Fibroblast of pulmonary artery (primary cell): ENCODE data around the gene PHTF1.
"Not testable (repeated sequence)": the region's sequence is repeated elsewhere in the genome, so short reads cannot be mapped to it uniquely, and the experiment has no call there.

Experiments used
- DNase-seq: peaks from one replicate; pipeline ENCODE4 v3.0.0-alpha.2; 2010; ENCODE audit warnings: low read depth
- H3K4me3 ChIP-seq: replicated peaks from 2 replicates; pipeline ENCODE4 v1.5.1; 2011; ENCODE audit warnings: low read depth, mild to moderate bottlenecking, control low read depth, low read length, moderate library complexity
- TF ChIP-seq, protein P1 (sequence below): IDR thresholded peaks from 2 replicates; pipeline ENCODE4 v1.5.1; 2011; ENCODE audit warnings: mild to moderate bottlenecking, control low read depth, low read length, inconsistent platforms; ENCODE audit errors: missing control alignments

Gene PHTF1

DNA sequence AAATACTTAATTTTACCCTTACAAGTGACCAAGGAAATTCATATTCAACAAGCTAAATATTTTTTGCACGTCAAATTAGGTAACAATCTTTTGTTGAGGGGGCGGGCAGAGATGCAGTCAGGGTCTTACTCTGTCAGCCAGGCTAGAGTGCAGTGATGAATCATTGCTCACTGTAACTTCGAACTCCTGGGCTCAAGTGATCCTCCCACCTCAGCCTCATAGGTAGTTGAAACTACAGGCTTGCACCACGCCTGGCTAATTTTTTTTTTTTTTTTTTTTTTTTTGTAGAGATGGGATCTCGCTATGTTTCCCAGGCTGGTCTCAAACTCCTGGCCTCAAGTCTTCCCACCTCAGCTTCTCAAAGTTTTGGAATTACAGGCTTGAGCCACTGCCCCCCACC lies 26.5 kb downstream of the PHTF1 start:
- no peak overlapping the region for H3K4me3 ChIP-seq
- DNase-seq, result no peak
- TF ChIP-seq, protein P1, sequence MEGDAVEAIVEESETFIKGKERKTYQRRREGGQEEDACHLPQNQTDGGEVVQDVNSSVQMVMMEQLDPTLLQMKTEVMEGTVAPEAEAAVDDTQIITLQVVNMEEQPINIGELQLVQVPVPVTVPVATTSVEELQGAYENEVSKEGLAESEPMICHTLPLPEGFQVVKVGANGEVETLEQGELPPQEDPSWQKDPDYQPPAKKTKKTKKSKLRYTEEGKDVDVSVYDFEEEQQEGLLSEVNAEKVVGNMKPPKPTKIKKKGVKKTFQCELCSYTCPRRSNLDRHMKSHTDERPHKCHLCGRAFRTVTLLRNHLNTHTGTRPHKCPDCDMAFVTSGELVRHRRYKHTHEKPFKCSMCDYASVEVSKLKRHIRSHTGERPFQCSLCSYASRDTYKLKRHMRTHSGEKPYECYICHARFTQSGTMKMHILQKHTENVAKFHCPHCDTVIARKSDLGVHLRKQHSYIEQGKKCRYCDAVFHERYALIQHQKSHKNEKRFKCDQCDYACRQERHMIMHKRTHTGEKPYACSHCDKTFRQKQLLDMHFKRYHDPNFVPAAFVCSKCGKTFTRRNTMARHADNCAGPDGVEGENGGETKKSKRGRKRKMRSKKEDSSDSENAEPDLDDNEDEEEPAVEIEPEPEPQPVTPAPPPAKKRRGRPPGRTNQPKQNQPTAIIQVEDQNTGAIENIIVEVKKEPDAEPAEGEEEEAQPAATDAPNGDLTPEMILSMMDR, result no peak

DNA sequence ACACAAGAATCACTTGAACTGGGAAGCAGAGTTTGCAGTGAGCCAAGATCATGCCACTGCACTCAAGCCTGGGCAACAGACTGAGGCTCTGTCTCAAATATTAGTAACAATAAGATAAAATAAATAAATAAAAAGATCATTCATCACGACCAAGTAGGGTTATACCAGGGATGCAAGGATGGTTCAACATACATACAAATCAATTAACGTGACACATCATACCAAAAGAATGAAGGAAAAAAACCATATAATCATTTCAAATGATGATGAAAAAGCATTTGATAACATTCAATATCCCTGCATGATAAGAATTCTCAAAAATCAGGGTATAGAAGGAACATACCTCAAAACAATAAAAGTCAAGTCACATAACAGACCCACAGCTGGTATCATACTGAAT lies 38.3 kb downstream of the PHTF1 start:
- DNase-seq, result no peak
- H3K4me3 ChIP-seq, result no peak overlapping the region
- TF ChIP-seq, protein P1, result no peak

DNA sequence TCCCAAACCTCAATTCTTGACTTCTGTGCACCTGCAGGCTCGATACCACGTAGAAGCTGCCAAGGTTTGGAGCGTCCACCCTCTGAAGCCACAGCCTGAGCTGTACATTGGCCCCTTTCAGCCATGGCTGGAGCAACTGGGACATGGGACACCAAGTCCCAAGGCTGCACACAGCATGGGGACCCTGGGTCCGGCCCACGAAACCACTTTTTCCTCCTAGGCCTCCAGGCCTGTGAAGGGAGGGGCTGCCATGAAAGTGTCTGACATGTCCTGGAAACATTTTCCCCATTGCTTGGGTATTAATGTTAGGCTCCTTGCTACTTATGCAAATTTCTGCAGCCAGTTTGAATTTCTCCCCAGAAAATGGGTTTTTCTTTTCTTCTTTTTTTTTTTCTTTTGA lies 40.7 kb downstream of the PHTF1 start:
- not testable (repeated sequence) for DNase-seq, H3K4me3 ChIP-seq

DNA sequence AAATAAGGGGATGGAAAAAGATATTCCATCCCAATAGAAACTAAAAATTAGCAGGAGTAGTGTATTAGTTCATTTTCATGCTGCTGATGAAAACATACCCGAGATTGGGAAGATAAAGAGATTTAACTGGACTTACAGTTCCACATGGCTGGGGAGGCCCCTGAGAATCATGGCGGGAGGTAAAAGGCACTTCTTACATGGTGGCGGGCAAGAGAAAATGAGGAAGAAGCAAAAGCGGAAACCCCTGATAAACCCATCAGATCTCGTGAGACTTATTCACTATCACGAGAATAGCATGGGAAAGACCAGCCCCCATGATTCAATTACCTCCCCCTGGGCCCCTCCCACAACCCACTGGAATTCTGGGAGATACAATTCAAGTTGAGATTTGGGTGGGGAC lies 41.8 kb downstream of the PHTF1 start:
- DNase-seq, H3K4me3 ChIP-seq: not testable (repeated sequence)

DNA sequence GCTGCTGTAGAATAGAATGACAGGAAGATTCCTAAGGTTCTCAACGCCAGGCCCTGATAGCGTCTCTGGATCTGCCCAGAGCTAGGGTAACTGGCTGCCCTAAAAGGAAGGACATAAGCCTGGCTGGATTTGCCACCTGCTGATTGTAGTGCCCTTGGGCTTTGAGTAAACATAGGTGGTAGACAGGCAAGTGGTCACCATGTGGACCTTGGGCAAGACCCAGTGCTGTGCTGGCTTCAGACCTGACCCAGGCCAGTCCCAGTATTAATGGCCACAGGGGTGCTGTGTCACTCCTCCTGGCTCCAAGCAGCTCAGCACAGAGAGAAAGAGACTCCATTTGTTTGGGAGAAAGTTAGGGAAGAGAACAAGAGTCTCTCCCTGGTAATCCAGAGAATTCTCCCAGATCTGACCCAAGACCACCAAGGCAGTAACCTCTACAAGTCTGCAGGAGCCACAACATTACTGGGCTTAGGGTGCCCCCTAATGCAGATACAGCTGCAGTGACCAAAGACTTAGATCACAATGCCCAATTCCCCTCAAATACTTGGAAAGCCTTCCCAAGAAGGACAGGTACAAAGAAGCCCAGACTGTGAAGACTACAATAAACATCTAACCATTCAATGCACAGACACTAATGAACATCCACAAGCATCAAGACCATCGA lies 44.5 kb downstream of the PHTF1 start:
- TF ChIP-seq, protein P1, result no peak
- no peak overlapping the region for H3K4me3 ChIP-seq
- no peak for DNase-seq

DNA sequence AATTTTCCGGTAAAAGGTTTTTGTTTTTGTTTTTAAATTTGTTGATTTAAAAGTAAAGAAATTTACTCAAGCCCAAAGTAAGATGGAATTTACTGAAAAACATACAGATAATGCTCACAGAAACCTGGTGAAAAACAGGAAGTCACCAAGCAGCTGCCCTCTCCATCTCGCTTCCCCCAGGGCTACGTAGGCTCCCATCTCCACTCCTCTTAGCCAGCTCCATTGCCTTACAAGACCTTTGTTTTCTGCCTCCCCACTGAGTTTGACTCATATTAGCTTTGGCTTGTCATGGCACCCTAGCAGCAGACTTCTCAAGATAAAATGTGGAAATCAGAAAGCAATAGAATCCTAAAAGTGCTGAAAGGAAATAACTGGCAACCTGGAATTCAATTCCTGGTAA lies 57.9 kb downstream of the PHTF1 start:
- TF ChIP-seq, protein P1, result no peak
- H3K4me3 ChIP-seq, result no peak overlapping the region
- DNase-seq, result peak; percentile 6

DNA sequence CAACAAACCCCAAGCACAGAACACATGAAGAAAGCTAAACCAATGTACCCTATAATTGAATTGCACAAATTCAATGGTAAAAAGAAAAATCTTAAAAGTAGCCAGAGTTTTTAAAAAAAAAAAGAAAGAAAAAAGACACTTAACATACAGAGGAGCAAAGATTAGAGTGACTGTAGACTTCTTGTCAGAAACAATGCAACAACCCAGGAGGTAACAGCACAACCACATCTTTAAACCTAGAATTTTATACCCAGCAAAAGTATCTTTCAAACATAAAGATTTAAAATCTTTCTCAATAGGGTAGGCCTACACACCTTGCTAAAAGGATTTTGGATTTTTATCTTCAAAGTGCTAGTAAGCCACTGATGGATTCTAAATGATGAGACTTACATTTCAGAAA lies 64.4 kb downstream of the PHTF1 start:
- TF ChIP-seq, protein P1, result no peak
- DNase-seq, result no peak
- no peak overlapping the region for H3K4me3 ChIP-seq

DNA sequence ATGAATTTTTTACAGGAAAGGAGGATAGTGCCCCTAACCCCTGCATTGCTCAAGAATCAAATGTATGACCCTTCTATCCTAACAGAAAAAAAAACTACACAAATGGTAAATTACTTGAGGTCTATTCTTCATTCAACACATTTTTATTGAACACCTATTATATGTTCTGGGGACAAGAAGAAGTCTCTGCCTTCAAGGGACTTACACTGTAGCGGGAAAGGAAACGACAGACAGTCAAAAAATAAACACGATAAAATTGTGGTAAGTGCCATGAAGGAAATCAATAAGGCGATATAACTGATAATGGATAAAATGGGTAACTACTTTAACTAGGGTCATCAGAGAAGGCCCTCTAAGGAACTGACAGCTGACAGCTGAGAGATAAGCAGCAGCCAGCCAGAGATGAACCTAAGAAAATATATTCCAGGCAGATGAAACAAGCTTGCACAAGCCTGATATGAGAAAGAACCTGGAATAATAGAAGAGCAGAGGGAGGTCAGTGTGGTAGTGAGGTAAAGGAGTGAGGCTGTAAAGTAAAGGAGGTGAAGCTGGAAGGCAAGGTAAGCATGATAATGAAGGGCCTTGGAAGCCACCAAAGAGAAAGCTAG lies 66.4 kb downstream of the PHTF1 start:
- TF ChIP-seq, protein P1, result no peak
- no peak for DNase-seq
- H3K4me3 ChIP-seq, result no peak overlapping the region
